Activated CD8-positive, alpha-beta memory T cell treated with anti-CD3 and anti-CD28 coated beads, Interleukin-2, amount 50 U/mL, for 1 hour (primary cell): ENCODE measurements around the gene GUSB.
"Not testable (repeated sequence)": the region's sequence is repeated elsewhere in the genome, so short reads cannot be mapped to it uniquely, and the experiment has no call there.

ENCODE experiments used
- DNase-seq: peaks from one replicate; pipeline ENCODE4 v3.0.0-alpha.2; 2020; ENCODE audit errors: extremely low read depth

The GUSB gene

DNA sequence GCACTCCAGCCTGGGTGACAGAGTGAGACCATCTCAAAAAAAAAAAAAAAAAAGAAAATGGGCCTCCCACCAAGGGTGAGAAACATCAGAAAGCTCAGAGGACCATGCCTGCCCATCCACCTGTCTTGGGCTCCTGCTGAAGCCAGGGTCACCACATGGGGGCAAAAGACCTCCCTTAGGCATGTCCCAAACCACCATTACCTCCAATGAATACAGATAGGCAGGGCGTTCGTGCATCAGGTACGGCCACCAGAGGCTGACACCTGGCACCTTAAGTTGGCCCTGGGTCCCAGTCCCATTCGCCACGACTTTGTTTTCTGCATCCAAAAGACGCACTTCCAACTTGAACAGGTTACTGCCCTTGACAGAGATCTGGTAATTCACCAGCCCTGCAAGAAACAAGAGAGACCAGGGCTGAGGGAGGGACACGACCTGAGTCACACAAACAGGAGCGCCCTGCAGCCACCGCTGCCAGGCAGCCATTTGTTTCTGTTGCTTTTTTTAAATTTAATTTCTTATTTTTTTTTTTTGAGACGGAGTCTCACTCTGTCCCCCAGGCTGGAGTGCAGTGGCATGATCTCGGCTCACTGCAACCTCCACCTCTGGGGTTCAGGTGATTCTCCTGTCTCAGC is 6.1 kb downstream of the GUSB start:
- no peak for DNase-seq

DNA sequence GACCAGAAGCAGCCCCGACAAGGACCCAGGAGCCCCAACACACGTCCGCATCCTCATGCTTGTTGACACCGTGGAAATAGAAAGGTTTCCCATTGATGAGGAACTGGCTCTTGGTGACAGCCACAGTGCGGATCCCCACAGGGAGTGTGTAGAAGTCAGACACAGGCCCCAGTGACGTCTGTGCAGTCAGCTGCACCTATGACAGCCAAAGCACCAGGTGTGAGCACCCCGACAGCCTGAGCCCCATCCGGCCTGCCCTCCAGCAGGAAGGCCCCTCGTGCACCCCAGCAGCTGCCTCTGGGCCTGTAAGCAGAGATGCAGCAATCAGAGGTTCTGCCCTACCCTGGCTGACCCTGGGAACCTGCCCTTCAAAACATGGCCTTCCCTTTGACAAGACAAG is 7.1 kb downstream of the GUSB start:
- no peak for DNase-seq

DNA sequence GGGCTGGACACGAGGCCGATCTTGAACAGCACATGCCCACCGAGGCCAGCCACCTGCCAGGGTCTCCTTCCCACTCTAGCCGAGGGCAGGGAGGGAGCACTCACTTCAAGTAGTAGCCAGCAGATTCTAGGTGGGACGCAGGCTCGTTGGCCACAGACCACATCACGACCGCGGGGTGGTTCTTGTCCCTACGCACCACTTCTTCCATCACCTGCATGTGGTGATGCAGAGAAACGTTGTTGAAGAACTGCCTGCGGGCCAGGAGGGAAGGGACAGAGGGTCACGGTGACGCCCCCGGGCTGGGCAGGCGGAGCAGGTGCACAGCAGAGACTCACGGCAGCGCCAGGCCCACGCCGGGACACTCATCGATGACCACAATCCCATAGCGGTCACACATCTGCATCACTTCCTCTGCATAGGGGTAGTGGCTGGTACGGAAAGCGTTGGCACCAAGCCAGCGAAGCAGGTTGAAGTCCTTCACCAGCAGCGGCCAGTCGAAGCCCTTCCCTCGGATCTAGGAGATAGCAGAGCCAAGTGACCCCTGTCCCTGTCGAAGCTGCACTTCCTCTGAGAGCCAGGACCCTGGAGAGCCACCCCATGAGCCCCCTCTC is 7.7 kb downstream of the GUSB start:
- no peak for DNase-seq

DNA sequence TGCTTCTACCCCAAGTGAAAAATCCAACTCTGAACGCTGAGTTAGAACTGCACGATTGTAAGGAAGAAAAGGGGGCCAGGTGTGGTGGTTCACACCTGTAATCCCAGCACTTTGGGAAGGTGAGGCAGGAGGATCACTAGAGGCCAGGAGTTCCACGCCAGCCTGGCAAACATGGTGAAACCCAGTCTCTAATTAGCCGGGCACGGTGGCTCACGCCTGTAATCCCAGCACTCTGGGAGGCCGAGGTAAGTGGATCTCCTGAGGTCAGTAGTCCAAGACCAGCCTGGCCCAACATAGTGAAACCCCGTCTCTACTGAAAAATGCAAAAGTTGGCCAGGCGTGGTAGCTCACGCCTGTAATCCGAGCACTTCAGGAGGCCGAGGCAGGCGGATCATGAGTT is 9.0 kb downstream of the GUSB start:
- no peak for DNase-seq

DNA sequence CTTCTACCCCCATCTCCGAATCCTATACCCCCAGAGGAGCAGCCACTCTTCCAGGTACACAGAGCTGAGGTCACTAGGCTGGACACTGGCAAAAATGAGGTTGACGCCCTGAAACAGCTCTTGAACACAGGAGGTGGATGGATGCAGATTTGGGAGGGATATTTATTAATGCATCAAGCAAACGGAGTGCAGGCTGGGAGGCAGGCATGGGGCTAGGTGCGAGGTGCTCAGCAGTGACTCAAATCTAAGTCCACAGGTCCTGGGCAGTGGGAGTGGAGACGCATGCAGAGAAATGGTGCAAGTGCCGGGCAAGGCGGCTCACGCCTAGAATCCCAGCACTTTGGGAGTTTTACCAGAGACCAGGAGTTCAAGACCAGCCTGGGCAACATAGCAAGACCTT is 11.0 kb downstream of the GUSB start:
- no peak for DNase-seq

DNA sequence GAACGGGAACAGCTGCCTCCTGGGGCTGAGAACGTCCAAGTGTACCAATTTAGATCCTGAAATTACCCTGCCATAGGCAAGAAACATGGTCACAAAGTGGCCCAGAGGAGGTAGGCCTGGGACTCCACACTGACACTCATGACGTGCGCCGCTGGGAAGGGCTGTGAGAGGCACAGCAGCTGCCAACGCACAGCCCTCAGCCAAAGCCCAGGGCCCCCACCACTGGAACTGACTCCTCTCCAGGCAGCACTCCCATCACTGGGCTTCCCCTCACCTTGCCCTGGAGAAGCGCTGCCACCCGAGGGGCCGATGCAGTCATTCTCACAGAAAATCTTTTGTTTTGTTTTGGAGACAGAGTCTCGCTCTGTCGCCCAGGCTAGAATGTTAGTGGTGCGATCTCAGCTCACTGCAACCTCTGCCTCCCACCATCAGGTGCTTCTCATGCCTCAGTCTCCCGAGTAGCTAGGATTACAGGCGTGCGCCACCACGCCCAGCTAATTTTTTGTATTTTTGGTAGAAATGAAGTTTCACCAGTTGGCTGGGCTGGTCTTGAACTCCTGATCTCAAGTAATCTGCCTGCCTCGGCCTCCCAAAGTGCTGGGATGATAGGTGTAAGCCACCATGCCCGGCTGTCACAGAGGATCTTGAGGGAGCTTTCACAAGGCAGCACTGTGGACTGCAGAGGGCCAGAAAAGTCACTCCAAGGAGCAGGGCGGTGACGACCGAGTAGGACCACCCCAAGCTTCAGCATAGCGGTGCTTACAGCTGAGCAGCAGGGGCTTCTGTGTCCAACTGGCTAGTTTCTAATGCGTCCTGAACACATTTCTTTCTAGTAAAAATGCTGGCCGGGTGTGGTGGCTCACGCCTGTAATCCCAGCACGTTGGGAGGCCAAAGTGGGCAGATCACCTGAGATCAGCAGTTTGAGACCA is 13.5 kb downstream of the GUSB start:
- DNase-seq: no peak

DNA sequence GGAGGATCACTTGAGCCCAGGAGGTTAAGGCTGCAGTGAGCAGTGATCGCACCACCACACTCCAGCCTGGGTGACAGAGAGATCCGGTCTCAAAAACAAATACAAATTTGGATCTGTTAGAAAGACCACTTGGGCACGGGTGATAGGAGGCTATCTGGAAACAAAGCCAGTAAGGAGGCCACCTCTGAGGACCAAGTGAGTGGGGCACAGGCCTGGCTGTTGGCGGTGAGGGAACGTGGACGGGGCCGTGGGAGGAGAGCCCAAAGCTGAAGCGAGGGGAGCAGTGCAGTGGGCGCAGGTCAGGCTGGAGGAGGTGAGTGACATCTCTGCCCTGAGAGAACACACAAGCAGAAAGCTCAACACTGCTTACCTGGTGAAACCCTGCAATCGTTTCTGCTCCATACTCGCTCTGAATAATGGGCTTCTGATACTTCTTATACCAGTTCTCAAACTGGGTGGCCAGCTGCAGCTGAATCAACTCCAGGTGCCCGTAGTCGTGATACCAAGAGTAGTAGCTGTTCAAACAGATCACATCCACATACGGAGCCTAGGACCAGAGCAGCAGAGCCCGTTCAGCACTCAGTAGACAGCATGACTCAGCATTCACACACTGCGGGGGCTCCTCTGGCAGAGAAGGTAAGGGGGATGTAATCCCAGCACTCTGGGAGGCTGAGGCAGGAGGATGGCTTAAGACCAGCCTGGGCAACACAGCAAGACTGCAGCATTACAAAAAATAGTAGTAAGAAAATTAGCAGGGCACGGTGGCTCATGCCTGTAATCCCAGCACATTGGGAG is 14.5 kb downstream of the GUSB start:
- no peak for DNase-seq

DNA sequence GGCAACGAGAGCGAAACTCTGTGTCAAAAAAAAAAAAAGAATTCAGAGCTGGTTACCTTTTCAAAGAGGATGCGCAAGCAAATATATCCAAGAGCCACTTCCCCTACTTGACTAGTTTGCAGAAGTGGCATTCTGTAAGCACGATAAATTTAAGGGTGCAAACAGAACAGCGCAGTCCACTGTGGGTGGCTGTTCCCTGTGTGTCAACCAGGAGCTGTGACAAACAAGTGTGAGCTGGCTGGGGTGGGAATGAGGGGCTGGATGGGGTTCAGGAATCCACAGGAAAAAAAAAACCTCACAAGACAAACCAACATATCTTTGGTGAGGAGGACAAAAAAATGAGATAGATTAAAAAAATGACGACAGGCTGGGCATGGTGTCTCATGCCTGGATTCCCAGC is 15.9 kb downstream of the GUSB start:
- no peak for DNase-seq

DNA sequence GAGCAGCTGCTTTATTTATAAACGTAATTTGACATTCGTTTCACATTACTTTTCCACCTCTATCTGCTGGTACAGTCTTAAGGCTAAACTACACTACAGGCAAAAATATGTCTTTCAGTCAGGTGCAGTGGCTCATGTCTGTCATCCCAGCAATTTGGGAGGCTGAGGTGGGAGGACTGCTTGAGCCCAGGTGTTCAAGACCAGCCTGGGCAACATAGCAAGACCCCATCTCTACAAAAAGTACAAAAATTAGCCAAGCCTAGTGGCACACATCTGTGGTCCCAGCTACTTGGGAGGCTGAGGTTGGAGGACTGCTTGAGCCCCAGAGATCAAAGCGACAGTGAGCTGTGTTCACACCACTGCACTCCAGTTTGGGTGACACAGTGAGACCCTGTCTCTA is 17.3 kb downstream of the GUSB start:
- not testable (repeated sequence) for DNase-seq

DNA sequence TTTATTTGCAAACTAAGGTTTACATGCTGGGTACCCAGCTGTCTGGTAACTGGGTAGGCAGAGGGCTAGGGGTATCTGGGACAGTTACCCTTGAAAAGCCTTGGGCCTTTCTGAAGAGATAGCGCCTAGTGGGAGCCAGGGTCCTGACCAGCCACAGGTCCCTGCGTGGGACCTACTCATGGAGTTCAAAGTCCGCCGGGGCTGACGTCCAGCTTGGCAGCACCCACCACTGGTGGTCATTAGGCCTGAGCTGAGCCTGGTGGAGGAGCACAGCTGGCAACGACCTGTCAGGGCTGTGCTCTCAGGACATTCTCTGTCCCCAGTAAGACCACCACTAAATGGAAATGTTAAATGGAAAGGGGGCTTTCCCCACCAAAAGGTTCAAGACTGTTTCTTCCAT is 20.0 kb downstream of the GUSB start:
- no peak for DNase-seq

DNA sequence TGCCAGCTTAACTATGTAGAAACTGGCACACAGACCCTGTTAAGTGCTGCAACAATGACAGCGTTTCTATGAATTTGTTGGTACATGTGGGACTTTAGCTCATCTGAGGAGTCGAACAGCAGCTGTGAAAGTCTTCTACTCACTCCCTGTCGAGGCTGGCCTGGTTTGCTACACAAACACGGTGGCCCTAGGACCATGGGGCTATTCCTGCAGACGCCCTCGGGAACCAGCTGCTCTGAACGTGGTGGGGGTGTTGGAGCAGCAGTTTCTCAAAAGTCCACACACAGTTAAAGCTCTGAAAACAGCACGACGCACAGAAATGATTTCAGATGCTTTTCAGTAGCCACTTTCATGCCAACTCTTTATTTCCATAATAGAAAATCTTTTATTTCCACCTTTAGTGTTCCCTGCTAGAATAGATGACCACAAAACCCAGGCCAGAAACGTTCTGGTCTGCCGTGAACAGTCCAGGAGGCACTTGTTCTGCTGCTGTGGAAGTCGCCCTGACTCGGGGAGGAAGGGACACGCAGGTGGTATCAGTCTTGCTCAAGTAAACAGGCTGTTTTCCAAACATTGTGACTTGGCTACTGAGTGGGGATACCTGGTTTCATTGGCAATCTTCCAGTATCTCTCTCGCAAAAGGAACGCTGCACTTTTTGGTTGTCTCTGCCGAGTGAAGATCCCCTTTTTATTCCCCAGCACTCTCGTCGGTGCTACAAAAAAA is 21.5 kb downstream of the GUSB start:
- no peak for DNase-seq

DNA sequence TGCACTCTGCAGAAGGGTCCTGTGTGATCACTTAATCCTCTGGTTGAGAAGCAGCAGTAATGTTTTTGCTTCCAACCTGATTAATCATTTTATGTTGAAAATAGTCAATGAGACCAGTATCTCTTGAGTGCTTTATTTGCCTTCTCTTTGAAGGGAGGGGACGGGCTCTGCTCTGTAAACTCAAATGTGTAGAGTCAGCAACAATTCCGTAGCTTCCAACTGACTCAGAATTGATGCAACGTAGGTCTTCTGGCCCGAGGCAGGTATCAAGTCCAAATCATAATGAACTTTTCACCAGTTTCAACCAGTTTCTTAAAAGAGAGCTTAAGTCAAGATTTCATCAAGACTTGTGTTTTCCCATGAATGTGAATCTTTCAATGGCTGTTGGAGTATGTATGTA is 26.3 kb downstream of the GUSB start:
- DNase-seq: no peak

DNA sequence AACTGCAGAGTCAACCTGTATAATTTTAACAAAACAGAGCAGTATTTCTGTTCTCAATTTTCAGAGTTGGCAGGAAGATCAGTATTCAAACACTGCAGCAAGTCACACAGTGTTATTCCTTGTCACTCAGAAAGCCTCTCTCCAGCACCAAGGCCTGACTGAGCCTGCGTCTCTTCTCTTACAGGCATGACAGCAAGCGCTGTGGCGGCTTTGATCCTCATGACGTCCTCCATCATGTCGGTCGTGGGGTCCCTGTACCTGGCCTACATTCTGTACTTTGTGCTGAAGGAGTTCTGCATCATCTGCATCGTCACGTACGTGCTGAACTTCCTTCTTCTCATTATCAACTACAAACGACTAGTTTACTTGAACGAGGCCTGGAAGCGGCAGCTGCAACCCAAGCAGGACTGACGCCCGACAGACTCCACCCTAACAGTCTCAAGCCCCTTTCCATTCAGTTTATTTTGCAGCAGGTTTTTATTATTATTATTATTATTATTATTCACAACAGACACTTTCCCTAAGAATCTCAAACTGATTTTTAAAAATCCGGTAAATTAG is 28.0 kb downstream of the GUSB start:
- no peak for DNase-seq

DNA sequence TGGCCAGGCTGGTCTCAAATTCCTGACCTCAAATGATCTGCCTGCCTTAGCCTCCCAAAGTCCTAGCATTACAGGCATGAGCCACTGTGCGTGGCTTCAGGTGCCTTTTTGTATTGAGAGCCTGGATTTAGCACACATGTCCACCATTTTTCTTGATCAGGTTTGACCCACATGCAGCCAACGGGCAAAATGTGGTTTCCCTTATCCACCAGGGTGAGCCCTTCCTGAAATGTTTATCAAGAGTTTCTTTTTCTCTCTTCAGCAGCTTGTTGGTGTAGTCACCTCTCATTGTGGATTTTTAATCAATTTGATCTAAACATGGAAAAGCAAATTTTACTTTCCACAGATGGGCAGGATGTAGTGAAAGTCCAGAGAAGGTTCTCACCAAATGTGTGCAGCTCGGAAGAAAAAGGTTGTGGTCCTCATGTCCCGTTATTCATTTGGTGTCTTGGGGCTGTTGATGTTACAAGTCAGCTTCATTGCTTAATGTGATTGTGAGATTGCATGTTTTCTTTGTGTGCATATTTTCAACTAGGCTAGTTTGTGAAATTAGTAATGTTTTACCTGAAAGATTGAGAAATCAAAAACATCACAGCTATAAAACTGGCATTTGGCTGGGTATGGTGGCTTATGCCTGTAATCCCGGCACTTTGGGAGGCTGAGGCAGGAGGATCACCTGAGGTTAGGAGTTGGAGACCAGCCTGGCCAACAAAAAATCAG is 28.9 kb downstream of the GUSB start:
- DNase-seq: no peak

DNA sequence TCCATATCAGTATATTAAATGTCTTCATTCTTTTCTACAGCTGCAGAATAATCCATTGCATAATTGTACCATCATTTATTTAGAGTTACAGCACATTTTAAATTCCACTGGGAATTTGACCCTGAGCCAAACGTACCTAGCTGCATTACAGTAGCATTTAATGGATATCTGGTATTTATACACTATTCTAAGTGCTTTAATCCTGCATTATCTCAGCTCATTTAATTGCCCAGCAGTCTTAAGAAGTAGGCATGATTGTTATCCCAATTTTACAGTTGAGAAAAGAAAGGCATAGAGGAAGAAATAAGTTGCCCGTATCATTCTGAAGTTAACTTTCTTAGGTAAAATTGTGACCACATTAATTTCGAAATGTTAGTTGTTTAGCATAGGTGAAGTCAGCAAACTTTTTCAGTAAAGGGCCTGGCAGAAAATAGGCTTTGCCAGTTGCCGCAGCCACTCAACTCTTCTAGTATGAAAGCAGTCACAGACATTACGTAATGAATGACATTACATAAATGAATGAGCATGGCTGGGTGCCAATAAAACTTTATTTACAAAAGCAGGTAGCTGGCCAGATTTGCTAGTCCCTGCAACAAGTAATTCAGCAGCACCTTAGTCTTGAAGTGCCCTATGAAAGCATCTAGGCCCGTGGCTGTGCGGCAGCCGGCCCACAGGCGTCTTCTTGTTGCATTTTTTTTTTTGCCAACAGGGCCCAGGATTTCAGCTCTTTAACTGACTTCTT is 30.0 kb downstream of the GUSB start:
- no peak for DNase-seq

DNA sequence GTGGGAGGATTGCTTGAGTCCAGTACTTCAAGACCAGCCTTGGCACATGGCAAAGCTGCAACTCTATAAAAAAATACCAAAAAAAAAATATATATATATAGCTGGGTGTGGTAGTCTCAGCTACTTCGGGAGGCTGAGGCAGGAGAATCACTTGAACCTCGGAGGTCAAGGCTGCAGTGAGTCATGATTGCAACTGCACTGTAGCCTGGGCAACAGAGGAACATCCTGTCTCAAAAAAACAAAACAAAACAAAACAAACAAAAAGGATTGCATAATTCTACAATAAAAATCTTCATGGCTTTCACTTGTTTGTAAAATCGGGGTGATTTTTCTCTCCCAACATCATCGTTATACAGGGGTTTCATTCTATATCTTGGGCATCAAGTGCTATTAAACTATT is 35.1 kb downstream of the GUSB start:
- DNase-seq: no peak

DNA sequence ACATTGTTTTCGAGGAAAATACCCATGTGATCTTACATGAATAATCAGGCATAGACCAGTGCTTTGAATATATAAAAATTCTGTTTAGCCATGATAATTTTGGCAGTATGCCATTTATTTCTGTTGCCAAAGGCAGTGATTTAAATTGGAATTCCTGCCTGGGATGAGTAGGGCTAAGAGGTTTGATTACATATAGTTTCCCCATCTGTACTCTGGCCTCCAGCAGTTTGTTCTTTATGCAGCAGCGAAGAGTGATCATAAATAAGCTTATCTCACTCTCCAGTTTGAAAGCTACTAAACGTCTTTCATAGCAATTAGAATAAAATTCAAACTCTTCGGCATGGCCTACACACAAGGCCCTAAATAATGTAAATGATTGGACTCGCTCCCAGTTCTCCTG is 36.2 kb downstream of the GUSB start:
- not testable (repeated sequence) for DNase-seq

DNA sequence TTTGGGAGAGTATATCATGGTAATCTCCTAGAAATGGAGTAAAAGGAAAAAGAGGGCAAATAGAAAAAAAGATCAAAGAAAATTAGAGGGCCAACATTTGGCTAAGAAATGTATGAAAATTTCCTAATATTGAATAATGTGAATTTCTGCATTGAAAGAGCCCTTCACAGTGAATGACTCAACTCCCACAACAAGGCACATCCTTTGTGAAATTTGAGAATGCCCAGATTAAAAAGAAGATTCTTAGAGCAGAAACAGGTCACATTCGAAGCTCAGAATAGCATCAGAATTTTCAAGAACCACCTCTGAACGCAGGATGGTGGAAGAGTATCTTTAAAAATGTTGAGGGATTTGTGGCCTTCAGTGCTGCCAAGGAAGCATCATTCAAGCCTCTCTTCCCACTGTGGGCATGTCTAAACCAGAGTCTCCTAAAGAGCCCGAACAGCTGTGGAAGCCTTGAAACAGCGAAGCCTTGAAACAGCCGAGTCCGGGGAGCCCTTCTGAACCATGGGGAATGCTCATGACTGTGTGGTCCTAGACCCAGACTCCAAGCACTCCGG is 43.6 kb downstream of the GUSB start:
- no peak for DNase-seq

DNA sequence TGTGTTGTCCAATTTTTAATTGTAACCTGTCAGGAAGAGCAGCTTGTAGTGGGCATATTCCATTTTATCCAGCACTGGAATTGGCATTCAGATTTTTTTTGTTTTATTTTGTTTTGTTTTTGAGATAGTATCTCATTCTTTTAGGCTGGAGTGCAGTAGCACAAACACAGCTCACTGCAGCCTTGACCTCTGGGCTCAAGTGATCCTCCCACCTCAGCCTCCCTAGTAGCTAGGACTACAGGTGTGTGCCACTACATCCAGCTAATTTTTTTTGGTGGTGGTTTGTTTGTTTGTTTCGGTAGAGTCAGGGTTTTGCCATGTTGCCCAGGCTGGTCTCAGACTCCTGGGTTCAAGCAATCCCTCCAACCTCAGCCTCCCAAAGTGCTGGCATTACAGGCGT is 44.7 kb downstream of the GUSB start:
- no peak for DNase-seq
